Activated CD8-positive, alpha-beta T cell treated with anti-CD3 and anti-CD28 coated beads for 36 hours (primary cell): ENCODE results near the gene SAFB. TPM values are rescaled to one million over a fixed set of nuclear protein-coding genes. Genes with fewer than 3 reads are reported as not detected.

ENCODE experiments used
- ATAC-seq: fragments of 200-7000 bp; cut with Tn5 transposase; one replicate; pipeline ENCODE4 v1.10.0; 2021; ENCODE audit warnings: mild to moderate bottlenecking, moderate library complexity
- CTCF ChIA-PET: fragments of 350-600 bp; sonication (Branson Sonifier 250); formaldehyde crosslinking; loops from one replicate; lab custom pipeline; 2021; ENCODE audit warnings: antibody characterized with exemption; lab: Charles Lee
- POLR2A ChIA-PET: fragments of 350-600 bp; sonication (Branson Sonifier 250); formaldehyde crosslinking; loops from one replicate; lab custom pipeline; 2021; ENCODE audit warnings: antibody characterized with exemption; lab: Charles Lee
- DNase-seq: peaks from one replicate; pipeline ENCODE4 v3.0.0-alpha.2; 2020
- H3K27ac Mint-ChIP-seq: one replicate; pipeline ENCODE4 v1.8.0; 2021; ENCODE audit warnings: mild to moderate bottlenecking, mixed read lengths
- H3K27me3 Mint-ChIP-seq: one replicate; pipeline ENCODE4 v1.8.0; 2021; ENCODE audit warnings: mixed read lengths
- H3K36me3 Mint-ChIP-seq: one replicate; pipeline ENCODE4 v1.8.0; 2021; ENCODE audit warnings: low read depth, mixed read lengths
- H3K4me1 Mint-ChIP-seq: one replicate; pipeline ENCODE4 v1.8.0; 2021; ENCODE audit warnings: low read depth, mixed read lengths
- H3K4me3 Mint-ChIP-seq: one replicate; pipeline ENCODE4 v1.8.0; 2021; ENCODE audit warnings: mild to moderate bottlenecking, moderate library complexity, mixed read lengths
- H3K9me3 Mint-ChIP-seq: one replicate; pipeline ENCODE4 v1.8.0; 2021; ENCODE audit warnings: mixed read lengths
- CTCF ChIP-seq: fragments of 200-600 bp; IDR thresholded peaks from one replicate; pipeline ENCODE4 v1.8.0; 2022; ENCODE audit warnings: antibody characterized with exemption, mild to moderate bottlenecking
- intact Hi-C: fragments of 100-400 bp; cut with micrococcal nuclease; formaldehyde crosslinking; loops from one replicate; pipeline ENCODE4 v1.10.0; 2022
- total RNA-seq, 2 experiments: library from RNA; stranded (reverse); gene quantifications; one replicate each; pipeline ENCODE4 v1.2.3, GENCODE V29; 2021

Gene SAFB
- total RNA-seq, 2 experiments from 2014 or later = 124 to 132 TPM

GRCh38 chr19:5693195-5694166, 70.6 kb downstream of the SAFB start:
- H3K36me3 Mint-ChIP-seq = peaks cover 53% of the 10 kb centered on the region
- no peak for TF ChIP-seq CTCF
- H3K4me3 Mint-ChIP-seq = peak overlapping the region; percentile 99
- H3K4me1 Mint-ChIP-seq = peaks cover 12% of the 10 kb centered on the region
- DNase-seq = peak; percentile 44
- no peaks in the 10 kb centered on the region for H3K27me3 Mint-ChIP-seq
- ChIA-PET CTCF (no interaction called here), POLR2A (interaction anchor here (0.6 to 20.6 kb wide), 5 partner anchors 19 to 138 kb away, joined by 4 to 516 read pairs (median 4); partner anchors contain the start of genes CATSPERD, DUS3L and LONP1)
- intact Hi-C loops = loop anchor here (10.0 kb wide), 1 partner anchor 101 kb away; the partner anchor contains the start of gene DUS3L
- H3K9me3 Mint-ChIP-seq = no peaks in the 10 kb centered on the region
- no peak for ATAC-seq
- H3K27ac Mint-ChIP-seq = no peak overlapping the region

GRCh38 chr19:5694167-5694955, 71.5 kb downstream of the SAFB start:
- Mint-ChIP-seq H3K27ac (no peak overlapping the region), H3K4me3 (peak overlapping the region; percentile 99), H3K36me3 (peaks cover 60% of the 10 kb centered on the region), H3K4me1 (peaks cover 10% of the 10 kb centered on the region), H3K27me3 (no peaks in the 10 kb centered on the region), H3K9me3 (no peaks in the 10 kb centered on the region)
- ChIA-PET CTCF (no interaction called here), POLR2A (interaction anchor here (0.6 to 20.6 kb wide), 4 partner anchors 18 to 138 kb away, joined by 4 to 516 read pairs (median 5); partner anchors contain the start of genes CATSPERD, DUS3L and LONP1)
- ATAC-seq = no peak
- intact Hi-C loops = loop anchor here (10.0 kb wide), 1 partner anchor 100 kb away; the partner anchor contains the start of gene DUS3L
- no peak for DNase-seq
- TF ChIP-seq CTCF = no peak

GRCh38 chr19:5694956-5695648, 72.2 kb downstream of the SAFB start:
- Mint-ChIP-seq H3K4me3 (peak overlapping the region; percentile 46), H3K4me1 (peaks cover 7% of the 10 kb centered on the region), H3K27ac (peak overlapping the region; percentile 42), H3K27me3 (no peaks in the 10 kb centered on the region), H3K9me3 (no peaks in the 10 kb centered on the region), H3K36me3 (peaks cover 59% of the 10 kb centered on the region)
- ATAC-seq (no peak), DNase-seq (no peak)
- ChIA-PET POLR2A (interaction anchor here (2.2 to 20.6 kb wide), 2 partner anchors 17 to 96 kb away, joined by 6 to 516 read pairs; partner anchors contain the start of genes CATSPERD, DUS3L and LONP1), CTCF (no interaction called here)
- TF ChIP-seq CTCF = no peak
- intact Hi-C loops = loop anchor here (10.0 kb wide), 1 partner anchor 100 kb away; the partner anchor contains the start of gene DUS3L

GRCh38 chr19:5695649-5696195, 72.8 kb downstream of the SAFB start:
- peaks cover 57% of the 10 kb centered on the region for H3K36me3 Mint-ChIP-seq
- no peak for DNase-seq
- no peak for TF ChIP-seq CTCF

More at GRCh38 chr19:5695649-5696195, 72.8 kb downstream of the SAFB start:
- Mint-ChIP-seq H3K4me3 (no peak overlapping the region), H3K9me3 (no peaks in the 10 kb centered on the region), H3K27me3 (no peaks in the 10 kb centered on the region), H3K4me1 (peaks cover 7% of the 10 kb centered on the region), H3K27ac (no peak overlapping the region)
- no peak for ATAC-seq
- intact Hi-C loops = loop anchor here (10.0 kb wide), 1 partner anchor 99 kb away; the partner anchor contains the start of gene DUS3L
- CTCF ChIA-PET = no interaction called here
- POLR2A ChIA-PET = interaction anchor here (2.2 to 20.6 kb wide), 2 partner anchors 17 to 95 kb away, joined by 6 to 516 read pairs; partner anchors contain the start of genes CATSPERD, DUS3L and LONP1
